Thymus (tissue), 11 donors: Measurements from ENCODE around the gene H2AZ1. TPM values are rescaled to one million over a fixed set of nuclear protein-coding genes. Genes with fewer than 3 reads are reported as not detected.

Experiments used
- DNase-seq, 9 donors: peaks; one replicate each; pipeline ENCODE4 v3.0.0-alpha.2; 2013; ENCODE audit warnings: low spot score in 9 of 9, low read depth in 6 of 9, missing footprints in 1 of 9
- H3K27ac ChIP-seq, 2 donors: one replicate each; pipeline ENCODE4 v1.5.1; 2013; ENCODE audit warnings: control low read depth in 1 of 2, low read depth in 1 of 2, low read length in 1 of 2, mild to moderate bottlenecking in 1 of 2, moderate library complexity in 1 of 2
- H3K27me3 ChIP-seq, 2 donors: one replicate each; pipeline ENCODE4 v1.5.1; 2013; ENCODE audit warnings: low read length in 1 of 2; ENCODE audit not compliant: control insufficient read depth in 2 of 2, insufficient read depth in 1 of 2
- H3K36me3 ChIP-seq, 2 donors: one replicate each; pipeline ENCODE4 v1.5.1; 2013; ENCODE audit warnings: low read length in 1 of 2, mild to moderate bottlenecking in 1 of 2, moderate library complexity in 1 of 2; ENCODE audit not compliant: control insufficient read depth in 2 of 2, insufficient read depth in 2 of 2
- H3K4me1 ChIP-seq, 2 donors: one replicate each; pipeline ENCODE4 v1.5.1; 2013; ENCODE audit warnings: low read length in 2 of 2; ENCODE audit not compliant: control insufficient read depth in 2 of 2, insufficient read depth in 2 of 2
- H3K4me3 ChIP-seq, 2 donors: one replicate each; pipeline ENCODE4 v1.5.1; 2013; ENCODE audit warnings: low read length in 2 of 2, control low read depth in 1 of 2, mild to moderate bottlenecking in 1 of 2
- H3K9me3 ChIP-seq, 2 donors: one replicate each; pipeline ENCODE4 v1.5.1; 2013; ENCODE audit warnings: low read length in 1 of 2, mild to moderate bottlenecking in 1 of 2; ENCODE audit not compliant: control insufficient read depth in 2 of 2, insufficient read depth in 1 of 2
- WGBS: extraction: QIAGEN DNeasy Blood & Tissue Kit; methylation state at CpG from one replicate; pipeline ENCODE4 v1.1.7; 2013; 5-methylcytosine and 5-hydroxymethylcytosine counted together
- polyA plus RNA-seq: library from polyadenylated mRNA; stranded (reverse); fragments of 200-250 nt; gene quantifications from one replicate; pipeline ENCODE4 v1.2.3, GENCODE V29; 2013
- total RNA-seq: library from RNA; stranded (reverse); fragments of 120-200 nt; gene quantifications from one replicate; pipeline ENCODE4 v1.2.4, GENCODE V29; 2013
- donor health status: healthy.

H2AZ1 gene
- total and polyA plus RNA-seq, 2 donors: 263 to 670 TPM

- 98% methylated on average over 2 of the region's 2 CpGs for WGBS
- Histone ChIP-seq H3K4me3 (no peak overlapping the region), H3K27me3 (no peaks in the 10 kb centered on the region), H3K27ac (no peak overlapping the region), H3K36me3 (peaks cover 2 to 24% of the 10 kb centered on the region in 2 donors), H3K9me3 (no peaks in the 10 kb centered on the region), H3K4me1 (no peaks in the 10 kb centered on the region)
- no peak for DNase-seq
Observed at GRCh38 chr4:99927566-99927965, 22.5 kb downstream of the H2AZ1 start.

GRCh38 chr4:99921174-99921573, 28.9 kb downstream of the H2AZ1 start:
- Histone ChIP-seq H3K36me3 (peaks cover 7 to 37% of the 10 kb centered on the region in 2 donors), H3K9me3 (no peaks in the 10 kb centered on the region), H3K4me3 (no peak overlapping the region), H3K27ac (no peak overlapping the region), H3K27me3 (no peaks in the 10 kb centered on the region), H3K4me1 (no peaks in the 10 kb centered on the region)
- WGBS: 88% methylated on average over 3 of the region's 3 CpGs
- DNase-seq: peak in 5 of 9 donors; percentile 9 to 63 (median 21)

GRCh38 chr4:99918656-99919055, 31.4 kb downstream of the H2AZ1 start:
- Histone ChIP-seq H3K4me1 (no peaks in the 10 kb centered on the region), H3K27me3 (no peaks in the 10 kb centered on the region), H3K9me3 (no peaks in the 10 kb centered on the region), H3K36me3 (peaks cover 10 to 27% of the 10 kb centered on the region in 2 donors), H3K4me3 (no peak overlapping the region), H3K27ac (no peak overlapping the region)
- 98% methylated on average over 2 of the region's 2 CpGs for WGBS
- DNase-seq: no peak

GRCh38 chr4:99917575-99917974, 32.5 kb downstream of the H2AZ1 start:
- WGBS: 98% methylated on average over 3 of the region's 3 CpGs
- H3K27me3 ChIP-seq: no peaks in the 10 kb centered on the region
- H3K4me3 ChIP-seq: no peak overlapping the region
- H3K4me1 ChIP-seq: no peaks in the 10 kb centered on the region
- no peak for DNase-seq
- H3K9me3 ChIP-seq: no peaks in the 10 kb centered on the region
- peaks cover 10 to 23% of the 10 kb centered on the region in 2 donors for H3K36me3 ChIP-seq
- H3K27ac ChIP-seq: no peak overlapping the region

GRCh38 chr4:99915449-99915848, 34.6 kb downstream of the H2AZ1 start:
- H3K9me3 ChIP-seq: no peaks in the 10 kb centered on the region
- H3K27me3 ChIP-seq: no peaks in the 10 kb centered on the region
- H3K36me3 ChIP-seq: peaks cover 10 to 22% of the 10 kb centered on the region in 2 donors
- H3K4me3 ChIP-seq: no peak overlapping the region
- no peak for DNase-seq
- H3K27ac ChIP-seq: no peak overlapping the region
- no peaks in the 10 kb centered on the region for H3K4me1 ChIP-seq
- 80% methylated on average over 2 of the region's 2 CpGs for WGBS

Other genes starting within 250 kb of the H2AZ1 start
- gene DAPP1, start 133.4 kb downstream of the H2AZ1 start, total RNA-seq: 24.4 TPM
- 17.5 TPM for gene DAPP1, start 133.4 kb downstream of the H2AZ1 start, polyA plus RNA-seq
- gene LAMTOR3, start 55.8 kb downstream of the H2AZ1 start, total RNA-seq: 44.1 TPM
- gene LAMTOR3, start 55.8 kb downstream of the H2AZ1 start, polyA plus RNA-seq: 91.8 TPM
- 22.9 TPM for gene DNAJB14, start 3.7 kb downstream of the H2AZ1 start, total RNA-seq
- 18.5 TPM for gene DNAJB14, start 3.7 kb downstream of the H2AZ1 start, polyA plus RNA-seq
- gene DDIT4L, start 240.2 kb upstream of the H2AZ1 start, total RNA-seq: 1.5 TPM
- gene DDIT4L, start 240.2 kb upstream of the H2AZ1 start, polyA plus RNA-seq: 1.5 TPM